SJSA1 (cell line): ENCODE results near the gene TBC1D17. TPM values are rescaled to one million over a fixed set of nuclear protein-coding genes. Genes with fewer than 3 reads are reported as not detected.

ENCODE experiments used
- DNase-seq, 2 experiments: peaks; one replicate each; pipeline ENCODE4 v3.0.0-alpha.2; 2015 to 2020; ENCODE audit warnings: low spot score in 2 of 2, low read depth in 1 of 2
- H3K27ac ChIP-seq: fragments of 250-450 bp; sonication (Bioruptor Pico); 2 replicates; pipeline ENCODE4 v1.5.1; 2020; ENCODE audit warnings: mild to moderate bottlenecking, moderate library complexity
- H3K27me3 ChIP-seq: fragments of 250-450 bp; sonication (Bioruptor Pico); replicated peaks from 2 replicates; pipeline ENCODE4 v1.5.1; 2020; ENCODE audit warnings: mild to moderate bottlenecking, moderate library complexity
- H3K36me3 ChIP-seq: fragments of 250-450 bp; sonication (Bioruptor Pico); 2 replicates; pipeline ENCODE4 v1.5.1; 2020; ENCODE audit warnings: mild to moderate bottlenecking
- H3K4me1 ChIP-seq: fragments of 250-450 bp; sonication (Bioruptor Pico); replicated peaks from 2 replicates; pipeline ENCODE4 v1.6.1; 2021; ENCODE audit warnings: mild to moderate bottlenecking
- H3K4me3 ChIP-seq: fragments of 250-450 bp; sonication (Bioruptor Pico); 2 replicates; pipeline ENCODE4 v1.5.1; 2020; ENCODE audit warnings: mild to moderate bottlenecking
- H3K9me3 ChIP-seq: fragments of 250-450 bp; sonication (Bioruptor Pico); replicated peaks from 2 replicates; pipeline ENCODE4 v1.5.1; 2020; ENCODE audit warnings: mild to moderate bottlenecking
- total RNA-seq: library from RNA; depleted of rRNA; stranded (reverse); fragments of >200 nt; shearing (Covaris generic); gene quantifications from 2 replicates; pipeline ENCODE4 v1.2.3, GENCODE V29; 2014

Gene TBC1D17
- total RNA-seq, 1 experiment from 2014 or later: 3.9 TPM

- Histone ChIP-seq H3K9me3 (no peaks in the 10 kb centered on the region), H3K4me3 (peak overlapping the region; percentile 79), H3K36me3 (peaks cover 79% of the 10 kb centered on the region), H3K4me1 (peaks cover 12% of the 10 kb centered on the region), H3K27me3 (no peaks in the 10 kb centered on the region), H3K27ac (no peak overlapping the region)
- no peak for DNase-seq
Observed at GRCh38 chr19:49927526-49928264, 50.2 kb downstream of the TBC1D17 start.

- Histone ChIP-seq H3K36me3 (peaks cover 64% of the 10 kb centered on the region), H3K4me3 (peak within 1 kb of the TSS; percentile 79), H3K9me3 (no peaks in the 10 kb centered on the region), H3K27ac (peak within 1 kb of the TSS; percentile 97), H3K27me3 (no peaks in the 10 kb centered on the region), H3K4me1 (peaks cover 12% of the 10 kb centered on the region)
- DNase-seq: peak; percentile 92 to 96
Observed at GRCh38 chr19:49929121-49929610, 51.7 kb downstream of the TBC1D17 start, which contains the start of the genes ATF5 and NUP62. ATF5 (plus strand) TSS chr19:49929205; CDS start chr19:49930851, 1,646 bp downstream. NUP62 (minus strand) TSS chr19:49929504; CDS start chr19:49909807, 19,697 bp downstream.

- Histone ChIP-seq H3K36me3 (peaks cover 57% of the 10 kb centered on the region), H3K9me3 (no peaks in the 10 kb centered on the region), H3K4me1 (peaks cover 12% of the 10 kb centered on the region), H3K27me3 (no peaks in the 10 kb centered on the region), H3K4me3 (peak overlapping the region; percentile 79), H3K27ac (peak overlapping the region; percentile 97)
- peak; percentile 97 to 98 for DNase-seq
Observed at GRCh38 chr19:49929611-49930482, 52.3 kb downstream of the TBC1D17 start.

GRCh38 chr19:49930483-49931011 lies 53.0 kb downstream of the TBC1D17 start:
- H3K4me3 ChIP-seq: no peak overlapping the region
- H3K27ac ChIP-seq: no peak overlapping the region
- H3K4me1 ChIP-seq: peaks cover 12% of the 10 kb centered on the region
- H3K27me3 ChIP-seq: no peaks in the 10 kb centered on the region
- H3K9me3 ChIP-seq: no peaks in the 10 kb centered on the region
- peaks cover 50% of the 10 kb centered on the region for H3K36me3 ChIP-seq
- no peak for DNase-seq

- Histone ChIP-seq H3K4me3 (no peak overlapping the region), H3K9me3 (no peaks in the 10 kb centered on the region), H3K4me1 (peaks cover 12% of the 10 kb centered on the region), H3K27ac (no peak overlapping the region), H3K27me3 (no peaks in the 10 kb centered on the region), H3K36me3 (peaks cover 41% of the 10 kb centered on the region)
- DNase-seq: no peak
Observed at GRCh38 chr19:49931293-49932040, 54.0 kb downstream of the TBC1D17 start.

GRCh38 chr19:49932041-49932451 lies 54.5 kb downstream of the TBC1D17 start:
- Histone ChIP-seq H3K27me3 (no peaks in the 10 kb centered on the region), H3K4me3 (no peak overlapping the region), H3K36me3 (peaks cover 36% of the 10 kb centered on the region), H3K27ac (no peak overlapping the region), H3K9me3 (no peaks in the 10 kb centered on the region), H3K4me1 (peaks cover 12% of the 10 kb centered on the region)
- no peak for DNase-seq

GRCh38 chr19:49932731-49933131 lies 55.2 kb downstream of the TBC1D17 start:
- Histone ChIP-seq H3K27me3 (no peaks in the 10 kb centered on the region), H3K27ac (no peak overlapping the region), H3K4me1 (peaks cover 8% of the 10 kb centered on the region), H3K36me3 (peaks cover 29% of the 10 kb centered on the region), H3K9me3 (no peaks in the 10 kb centered on the region), H3K4me3 (no peak overlapping the region)
- no peak for DNase-seq

GRCh38 chr19:49933643-49934042 lies 56.1 kb downstream of the TBC1D17 start:
- H3K9me3 ChIP-seq: no peaks in the 10 kb centered on the region
- peaks cover 6% of the 10 kb centered on the region; the same call in 1 of the 2 replicates for H3K4me1 ChIP-seq
- peaks cover 22% of the 10 kb centered on the region for H3K36me3 ChIP-seq
- H3K27me3 ChIP-seq: no peaks in the 10 kb centered on the region
- H3K27ac ChIP-seq: no peak overlapping the region
- H3K4me3 ChIP-seq: no peak overlapping the region
- DNase-seq: no peak

- no peak overlapping the region for H3K4me3 ChIP-seq
- no peak for DNase-seq
Observed at GRCh38 chr19:49936549-49936948, 59.0 kb downstream of the TBC1D17 start.

GRCh38 chr19:49937750-49938381 lies 60.4 kb downstream of the TBC1D17 start:
- DNase-seq: peak; percentile 58 to 74
- peaks cover 3% of the 10 kb centered on the region; the same call in 1 of the 2 replicates for H3K4me1 ChIP-seq

More at GRCh38 chr19:49936549-49936948, 59.0 kb downstream of the TBC1D17 start:
- Histone ChIP-seq H3K27ac (no peak overlapping the region), H3K36me3 (peaks cover 6% of the 10 kb centered on the region), H3K27me3 (no peaks in the 10 kb centered on the region), H3K9me3 (no peaks in the 10 kb centered on the region), H3K4me1 (0 out of 2 replicates have a peak, but pooled peaks cover 3% of the 10 kb centered on the region)

More at GRCh38 chr19:49937750-49938381, 60.4 kb downstream of the TBC1D17 start:
- Histone ChIP-seq H3K4me3 (no peak overlapping the region), H3K27me3 (peaks cover 5% of the 10 kb centered on the region; the same call in 1 of the 2 replicates), H3K9me3 (no peaks in the 10 kb centered on the region), H3K27ac (no peak overlapping the region), H3K36me3 (no peaks in the 10 kb centered on the region; the same call in 1 of the 2 replicates)
